IMR-90 (cell line): ENCODE measurements around the gene KCNAB3. TPM values are rescaled to one million over a fixed set of nuclear protein-coding genes. Genes with fewer than 3 reads are reported as not detected.

Experiments used
- ATAC-seq: fragments of 200-7000 bp; cut with Tn5 transposase; 2 replicates; pipeline ENCODE4 v1.9.1; 2020; ENCODE audit warnings: low read depth, mild to moderate bottlenecking, moderate library complexity
- Bru-seq: library from RNA; stranded (reverse); fragments of 400-500 nt; gene quantifications from one replicate; lab custom pipeline; 2021; lab: Mats Ljungman, UMichigan
- BruChase-seq, 2 experiments: library from RNA; stranded (reverse); fragments of 400-500 nt; gene quantifications; one replicate each; lab custom pipeline; 2021; lab: Mats Ljungman, UMichigan
- BruUV-seq: library from RNA; stranded (reverse); fragments of 400-500 nt; replicated peaks from 2 replicates; lab custom pipeline; 2021; lab: Mats Ljungman, UMichigan
- CTCF ChIA-PET: fragments of 300-600 bp; formaldehyde crosslinking; extraction: SDS; loops from one replicate; lab custom pipeline; 2021; ENCODE audit warnings: antibody characterized with exemption; lab: Yijun Ruan, JAX
- POLR2A ChIA-PET: fragments of 300-600 bp; sonication (Branson Sonifier 250); formaldehyde crosslinking; loops from one replicate; lab custom pipeline; 2022; ENCODE audit warnings: antibody characterized with exemption; ENCODE audit not compliant: unreplicated experiment; lab: Charles Lee
- DNase-seq: peaks from one replicate; pipeline ENCODE4 v3.0.0; 2013
- H2AFZ ChIP-seq: replicated peaks from 2 replicates; pipeline ENCODE3; 2013; ENCODE audit warnings: low read length, mild to moderate bottlenecking; ENCODE audit not compliant: poor library complexity
- H2AK5ac ChIP-seq: 2 replicates; pipeline ENCODE4 v1.6.1; 2013; ENCODE audit warnings: low read depth, low read length, inconsistent platforms
- H2AK9ac ChIP-seq: replicated peaks from 2 replicates; pipeline ENCODE3; 2013; ENCODE audit warnings: mild to moderate bottlenecking, low read depth, low read length, moderate library complexity; ENCODE audit not compliant: poor library complexity
- H2BK120ac ChIP-seq: 2 replicates; pipeline ENCODE4 v1.6.1; 2013; ENCODE audit warnings: low read depth, low read length, inconsistent platforms
- H2BK15ac ChIP-seq: 3 replicates; pipeline ENCODE4 v1.6.1; 2013; ENCODE audit warnings: low read depth, low read length, inconsistent platforms
- H2BK20ac ChIP-seq: 2 replicates; pipeline ENCODE4 v1.6.1; 2013; ENCODE audit warnings: low read depth, mild to moderate bottlenecking, inconsistent platforms, low read length, moderate library complexity
- H2BK5ac ChIP-seq: 2 replicates; pipeline ENCODE4 v1.6.1; 2013; ENCODE audit warnings: mild to moderate bottlenecking, low read depth, low read length, inconsistent platforms; ENCODE audit not compliant: poor library complexity, severe bottlenecking
- H3K14ac ChIP-seq: replicated peaks from 2 replicates; pipeline ENCODE4 v1.6.1; 2013; ENCODE audit warnings: low read depth, low read length, inconsistent platforms
- H3K18ac ChIP-seq: 2 replicates; pipeline ENCODE4 v1.6.1; 2013; ENCODE audit warnings: low read depth, low read length, control low read depth
- H3K23ac ChIP-seq: 2 replicates; pipeline ENCODE4 v1.6.1; 2013; ENCODE audit warnings: low read depth, low read length, inconsistent platforms
- H3K27ac ChIP-seq: 2 replicates; pipeline ENCODE4 v1.5.1; 2013; ENCODE audit warnings: mild to moderate bottlenecking, control low read depth, low read length; ENCODE audit not compliant: insufficient read depth
- H3K27me3 ChIP-seq: 2 replicates; pipeline ENCODE4 v1.6.1; 2013; ENCODE audit warnings: low read length; ENCODE audit not compliant: control insufficient read depth, insufficient read depth
- H3K36me3 ChIP-seq: 2 replicates; pipeline ENCODE4 v1.6.1; 2013; ENCODE audit warnings: low read length, mixed read lengths; ENCODE audit not compliant: control insufficient read depth, insufficient read depth
- H3K4ac ChIP-seq: 2 replicates; pipeline ENCODE4 v1.6.1; 2013; ENCODE audit warnings: low read depth, low read length, inconsistent platforms
- H3K4me1 ChIP-seq: 2 replicates; pipeline ENCODE4 v1.6.1; 2013; ENCODE audit warnings: low read length, mixed read lengths; ENCODE audit not compliant: control insufficient read depth, insufficient read depth
- H3K4me2 ChIP-seq: 2 replicates; pipeline ENCODE4 v1.6.1; 2013; ENCODE audit warnings: low read depth, mild to moderate bottlenecking, control low read depth, low read length, moderate library complexity
- H3K4me3 ChIP-seq: 2 replicates; pipeline ENCODE4 v1.5.1; 2013; ENCODE audit warnings: low read depth, mild to moderate bottlenecking, control low read depth, low read length, moderate library complexity; ENCODE audit not compliant: insufficient read depth
- H3K56ac ChIP-seq: 2 replicates; pipeline ENCODE4 v1.6.1; 2013; ENCODE audit warnings: low read length, inconsistent platforms; ENCODE audit not compliant: insufficient read depth; ENCODE audit errors: extremely low read depth
- H3K79me1 ChIP-seq, 2 experiments: 2 replicates each; pipeline ENCODE4 v1.6.1; 2013; ENCODE audit warnings: low read length in 2 of 2, inconsistent platforms in 1 of 2, low read depth in 1 of 2
- H3K9ac ChIP-seq: 2 replicates; pipeline ENCODE4 v1.6.1; 2013; ENCODE audit warnings: low read depth, low read length, control low read depth
- H3K9me1 ChIP-seq: 2 replicates; pipeline ENCODE4 v1.6.1; 2013; ENCODE audit warnings: low read length, inconsistent platforms; ENCODE audit not compliant: insufficient read depth
- H3K9me3 ChIP-seq: 2 replicates; pipeline ENCODE4 v1.6.1; 2013; ENCODE audit warnings: low read length; ENCODE audit not compliant: control insufficient read depth, insufficient read depth
- H4K20me1 ChIP-seq: 2 replicates; pipeline ENCODE4 v1.6.1; 2013; ENCODE audit warnings: low read length, inconsistent platforms; ENCODE audit not compliant: insufficient read depth
- H4K5ac ChIP-seq: 2 replicates; pipeline ENCODE4 v1.6.1; 2013; ENCODE audit warnings: mild to moderate bottlenecking, low read depth, low read length, control low read depth
- H4K8ac ChIP-seq, 2 experiments: 2 replicates each; pipeline ENCODE4 v1.6.1; 2013; ENCODE audit warnings: low read depth in 2 of 2, low read length in 2 of 2, control low read depth in 1 of 2, inconsistent platforms in 1 of 2
- H4K91ac ChIP-seq: 2 replicates; pipeline ENCODE4 v1.6.1; 2013; ENCODE audit warnings: low read depth, low read length, inconsistent platforms; ENCODE audit not compliant: insufficient read depth
- CEBPB ChIP-seq: IDR thresholded peaks from 2 replicates; pipeline ENCODE4 v1.6.1; 2012; ENCODE audit warnings: low read depth, low read length, improper control_type of control experiment
- CHD1 ChIP-seq: IDR thresholded peaks from 2 replicates; pipeline ENCODE4 v1.6.1; 2012; ENCODE audit warnings: low read depth, low read length, improper control_type of control experiment
- ELK1 ChIP-seq: fragments of 150-350 bp; IDR thresholded peaks from 2 replicates; pipeline ENCODE4 v1.6.1; 2016; ENCODE audit warnings: low read depth, mild to moderate bottlenecking, low read length, moderate library complexity, borderline replicate concordance
- FOS ChIP-seq: fragments of 150-350 bp; IDR thresholded peaks from 2 replicates; pipeline ENCODE4 v1.6.1; 2016; ENCODE audit warnings: low read depth, low read length
- MAZ ChIP-seq: IDR thresholded peaks from 2 replicates; pipeline ENCODE4 v1.6.1; 2012; ENCODE audit warnings: low read depth, mild to moderate bottlenecking, low read length, improper control_type of control experiment, moderate library complexity, borderline replicate concordance
- NFE2L2 ChIP-seq: fragments of 150-350 bp; IDR thresholded peaks from 2 replicates; pipeline ENCODE4 v1.6.1; 2016; ENCODE audit warnings: low read depth, mild to moderate bottlenecking, low read length
- POLR2A ChIP-seq: IDR thresholded peaks from 2 replicates; pipeline ENCODE4 v1.6.1; 2012; ENCODE audit warnings: mild to moderate bottlenecking, low read depth, low read length
- RCOR1 ChIP-seq: IDR thresholded peaks from 2 replicates; pipeline ENCODE4 v1.6.1; 2012; ENCODE audit warnings: mild to moderate bottlenecking, low read length, improper control_type of control experiment; ENCODE audit not compliant: insufficient replicate concordance
- USF2 ChIP-seq: fragments of 150-350 bp; IDR thresholded peaks from 2 replicates; pipeline ENCODE4 v1.6.1; 2017; ENCODE audit warnings: mild to moderate bottlenecking, antibody characterized with exemption, low read length, low read depth
- WGBS, 2 experiments: methylation state at CpG; one replicate each; pipeline versions ENCODE4 v1.1.5 to v1.1.7; 2013; ENCODE audit warnings: missing lambda C conversion rate in 2 of 2; ENCODE audit not compliant: insufficient read length in 1 of 2; ENCODE audit errors: extremely low coverage in 2 of 2; 5-methylcytosine and 5-hydroxymethylcytosine counted together
- dilution Hi-C: fragments of 300-500 bp; cut with HindIII; formaldehyde crosslinking; loops from one replicate; pipeline ENCODE4 v1.14.3; 2018; ENCODE audit warnings: low sequenced_read_pairs; ENCODE audit not compliant: unreplicated experiment
- in situ Hi-C: fragments of 300-500 bp; cut with MboI; formaldehyde crosslinking; loops from 3 replicates; pipeline ENCODE4 v1.14.3; 2019; ENCODE audit warnings: low sequenced_read_pairs, inconsistent platforms, mixed read lengths
- intact Hi-C: fragments of 100-400 bp; cut with micrococcal nuclease; formaldehyde crosslinking; loops from 2 replicates; pipeline ENCODE4 v1.10.0; 2022
- long read RNA-seq: library from polyadenylated mRNA; unstranded; transcript quantifications from one replicate; pipeline ENCODE4 v2.0.0, GENCODE V29; 2021; ENCODE audit not compliant: unreplicated experiment
- polyA plus RNA-seq, 3 experiments: library from polyadenylated mRNA; depleted of rRNA; stranded (reverse); fragments of >200 nt; gene quantifications; 2 replicates each; pipeline ENCODE4 v1.2.3, GENCODE V29; 2012; ENCODE audit warnings: low replicate concordance in 1 of 3
- total RNA-seq: library from RNA; depleted of rRNA; stranded (reverse); fragments of >200 nt; gene quantifications from 2 replicates; pipeline ENCODE4 v1.2.3, GENCODE V29; 2012; rRNA removed
- TF ChIP-seq, protein P1 (sequence below): conservative IDR thresholded peaks from 2 replicates; pipeline ENCODE4 v1.5.1; 2012; ENCODE audit warnings: mild to moderate bottlenecking, low read depth, low read length, improper control_type of control experiment

Gene KCNAB3
- total RNA-seq (0.36 and 0.56 TPM in 2 replicates), polyA plus RNA-seq (2012; rRNA removed) (4.2 and 4.9 TPM in 2 replicates), Bru-seq, nascent RNA (percentile 37 among the genes with signal in this experiment), BruChase-seq, experiment 1, labeled RNA remaining after a 6-hour chase (percentile 45 among the genes with signal in this experiment), BruChase-seq, experiment 2, labeled RNA remaining after a 2-hour chase (percentile 45 among the genes with signal in this experiment)
- 1.4 and 1.9 TPM in 2 replicates for polyA plus RNA-seq (2012; cell fraction: cytosol; rRNA removed)
- 55.4 and 58.5 TPM in 2 replicates for polyA plus RNA-seq (2012; cell fraction: nucleus; rRNA removed; ENCODE audit: low replicate concordance)
- long read RNA-seq, partial matches to known transcripts: 0 of 1 reads
- long read RNA-seq, other reads (novel, unspliced or antisense): 1 of 1 reads

GRCh38 chr17:7929158-7930023 lies at the start of gene KCNAB3:
Gene KCNAB3, minus strand, starts transcription at chr17:7929856. Its CDS starts 421 bp downstream, at chr17:7929435.
- peaks cover 10% of the 10 kb centered on the region for H3K9me1 ChIP-seq
- peak within 1 kb of the TSS; percentile 74 for H3K4me2 ChIP-seq
- H2AK9ac ChIP-seq: peak within 1 kb of the TSS; percentile 100
- H4K91ac ChIP-seq: no peak within 1 kb of the TSS
- DNase-seq (peak; percentile 69), ATAC-seq (peak; percentile 67)
- in situ Hi-C loops: no loop called here
- H3K79me1 ChIP-seq: peaks cover 30 to 44% of the 10 kb centered on the region in 2 experiments
- no peaks in the 10 kb centered on the region for H3K9me3 ChIP-seq
- H3K27me3 ChIP-seq: no peaks in the 10 kb centered on the region
- 0 out of 2 replicates have a peak within 1 kb of the TSS, but pooled peaks have one; percentile 29 for H3K14ac ChIP-seq
- intact Hi-C loops: loop anchor here (5.0 kb wide), 2 partner anchors 58 to 128 kb away; no protein-coding TSS in a partner anchor
- no peak within 1 kb of the TSS for H2BK5ac ChIP-seq
- dilution Hi-C loops: no loop called here
- no peak within 1 kb of the TSS for H3K56ac ChIP-seq
- no peaks in the 10 kb centered on the region; the same call in 1 of the 2 replicates for H4K20me1 ChIP-seq
- no peak within 1 kb of the TSS for H2BK15ac ChIP-seq
- no peak within 1 kb of the TSS for H2BK120ac ChIP-seq
- H2AFZ ChIP-seq: peak within 1 kb of the TSS; percentile 63
- no peak within 1 kb of the TSS; the same call in 1 of the 2 replicates for H3K27ac ChIP-seq
- no peak within 1 kb of the TSS; the same call in 1 of the 2 replicates for H3K4ac ChIP-seq
- peak within 1 kb of the TSS in 1 of 2 experiments; percentile 64; a peak in 1 of 4 replicates for H4K8ac ChIP-seq
- no TSS peak for BruUV-seq
- WGBS, 2 experiments: 2% methylated on average over 15 of the region's 67 CpGs; no CpG with 5 or more reads in 1 of the 2 experiments
- no peak within 1 kb of the TSS for H2BK20ac ChIP-seq
- peaks cover 7% of the 10 kb centered on the region; the same call in 1 of the 2 replicates for H3K4me1 ChIP-seq
- no peaks in the 10 kb centered on the region for H3K36me3 ChIP-seq
- H3K4me3 ChIP-seq: peak within 1 kb of the TSS; percentile 49
- ChIA-PET POLR2A (interaction anchor here (1.4 kb wide), 1 partner anchor 12 kb away, joined by 4 read pairs; no protein-coding TSS in a partner anchor), CTCF (interaction anchor here (0.6 kb wide), 1 partner anchor 14 kb away, joined by 3 read pairs; the partner anchor contains the start of gene RNF227)
- H2AK5ac ChIP-seq: no peak within 1 kb of the TSS; the same call in 1 of the 2 replicates
- peak within 1 kb of the TSS; percentile 62 for H3K9ac ChIP-seq
- no peak within 1 kb of the TSS for H3K18ac ChIP-seq
- H4K5ac ChIP-seq: no peak within 1 kb of the TSS
- H3K23ac ChIP-seq: no peak within 1 kb of the TSS
- TF ChIP-seq CHD1 (no peak), FOS (no peak), MAZ (0 out of 2 replicates have a peak, but pooled peaks have one; percentile 4), NFE2L2 (no peak), CEBPB (no peak), RCOR1 (no peak), POLR2A (no peak), ELK1 (no peak), USF2 (no peak)
- TF ChIP-seq, protein P1, sequence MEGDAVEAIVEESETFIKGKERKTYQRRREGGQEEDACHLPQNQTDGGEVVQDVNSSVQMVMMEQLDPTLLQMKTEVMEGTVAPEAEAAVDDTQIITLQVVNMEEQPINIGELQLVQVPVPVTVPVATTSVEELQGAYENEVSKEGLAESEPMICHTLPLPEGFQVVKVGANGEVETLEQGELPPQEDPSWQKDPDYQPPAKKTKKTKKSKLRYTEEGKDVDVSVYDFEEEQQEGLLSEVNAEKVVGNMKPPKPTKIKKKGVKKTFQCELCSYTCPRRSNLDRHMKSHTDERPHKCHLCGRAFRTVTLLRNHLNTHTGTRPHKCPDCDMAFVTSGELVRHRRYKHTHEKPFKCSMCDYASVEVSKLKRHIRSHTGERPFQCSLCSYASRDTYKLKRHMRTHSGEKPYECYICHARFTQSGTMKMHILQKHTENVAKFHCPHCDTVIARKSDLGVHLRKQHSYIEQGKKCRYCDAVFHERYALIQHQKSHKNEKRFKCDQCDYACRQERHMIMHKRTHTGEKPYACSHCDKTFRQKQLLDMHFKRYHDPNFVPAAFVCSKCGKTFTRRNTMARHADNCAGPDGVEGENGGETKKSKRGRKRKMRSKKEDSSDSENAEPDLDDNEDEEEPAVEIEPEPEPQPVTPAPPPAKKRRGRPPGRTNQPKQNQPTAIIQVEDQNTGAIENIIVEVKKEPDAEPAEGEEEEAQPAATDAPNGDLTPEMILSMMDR: no peak
